Stimulated activated CD8-positive, alpha-beta memory T cell treated with anti-CD3 and anti-CD28 coated beads, Interleukin-12 subunit alpha, Interleukin-12 subunit beta, amount 100 ng/mL, for 1 hour (primary cell): ENCODE measurements around the gene NEURL1B.

Experiments used
- DNase-seq: peaks from one replicate; pipeline ENCODE4 v3.0.0-alpha.2; 2020; ENCODE audit warnings: low read depth

The NEURL1B gene

GRCh38 chr5:172678902-172679301 is 37.8 kb downstream of the NEURL1B start:
- no peak for DNase-seq

GRCh38 chr5:172679628-172680212 is 38.7 kb downstream of the NEURL1B start:
- DNase-seq: no peak

- no peak for DNase-seq
Measured at GRCh38 chr5:172680921-172681320, 39.9 kb downstream of the NEURL1B start.

- no peak for DNase-seq
Measured at GRCh38 chr5:172681421-172681820, 40.4 kb downstream of the NEURL1B start.

GRCh38 chr5:172683264-172683644 is 42.2 kb downstream of the NEURL1B start:
- no peak for DNase-seq

- peak; percentile 41 for DNase-seq
Measured at GRCh38 chr5:172683645-172684471, 42.8 kb downstream of the NEURL1B start.

- DNase-seq: no peak
Measured at GRCh38 chr5:172685091-172685490, 44.0 kb downstream of the NEURL1B start.

- no peak for DNase-seq
Measured at GRCh38 chr5:172686111-172686510, 45.0 kb downstream of the NEURL1B start.

GRCh38 chr5:172686539-172687390 is 45.7 kb downstream of the NEURL1B start:
- DNase-seq: no peak

GRCh38 chr5:172687940-172688339 is 46.9 kb downstream of the NEURL1B start:
- no peak for DNase-seq

- no peak for DNase-seq
Measured at GRCh38 chr5:172688349-172689217, 47.5 kb downstream of the NEURL1B start.

- no peak for DNase-seq
Measured at GRCh38 chr5:172689218-172689572, 48.1 kb downstream of the NEURL1B start.

GRCh38 chr5:172689801-172690200 is 48.7 kb downstream of the NEURL1B start:
- DNase-seq: no peak

GRCh38 chr5:172690258-172691075 is 49.4 kb downstream of the NEURL1B start:
- no peak for DNase-seq

- DNase-seq: no peak
Measured at GRCh38 chr5:172691886-172692285, 50.8 kb downstream of the NEURL1B start.

GRCh38 chr5:172692451-172692850 is 51.4 kb downstream of the NEURL1B start:
- no peak for DNase-seq

- no peak for DNase-seq
Measured at GRCh38 chr5:172692981-172693380, 51.9 kb downstream of the NEURL1B start.

- DNase-seq: no peak
Measured at GRCh38 chr5:172694061-172694460, 53.0 kb downstream of the NEURL1B start.

- no peak for DNase-seq
Measured at GRCh38 chr5:172694541-172694940, 53.5 kb downstream of the NEURL1B start.

GRCh38 chr5:172695232-172696054 is 54.4 kb downstream of the NEURL1B start:
- no peak for DNase-seq
